Left forelimb (tissue), 1 donor: Measurements from ENCODE around the gene OSMR.
"Not testable (repeated sequence)": the region's sequence is repeated elsewhere in the genome, so short reads cannot be mapped to it uniquely, and the experiment has no call there.

Experiments
- DNase-seq: peaks from one replicate; pipeline ENCODE4 v3.0.0-alpha.2; 2018; ENCODE audit warnings: low spot score

The OSMR gene

DNA sequence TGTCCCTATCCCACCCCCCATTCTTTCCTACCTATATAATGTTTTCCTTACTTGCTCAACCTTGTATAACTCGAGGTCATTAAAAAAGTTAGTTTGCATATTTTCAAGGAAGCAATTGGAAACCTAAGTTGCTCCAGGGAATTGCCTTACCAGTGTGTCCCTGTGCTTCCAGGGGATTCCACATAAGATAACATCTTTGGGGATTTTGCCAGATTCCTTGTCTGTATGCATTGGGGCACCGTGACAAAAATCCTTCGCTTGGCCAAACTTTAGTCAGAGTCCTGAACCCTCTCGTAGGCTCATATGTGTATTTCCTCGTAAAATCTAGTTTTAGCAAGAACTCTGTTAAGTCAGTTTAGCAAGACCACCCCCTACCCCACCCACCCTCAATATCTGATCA lies 14.7 kb upstream of the OSMR start:
- no peak for DNase-seq

DNA sequence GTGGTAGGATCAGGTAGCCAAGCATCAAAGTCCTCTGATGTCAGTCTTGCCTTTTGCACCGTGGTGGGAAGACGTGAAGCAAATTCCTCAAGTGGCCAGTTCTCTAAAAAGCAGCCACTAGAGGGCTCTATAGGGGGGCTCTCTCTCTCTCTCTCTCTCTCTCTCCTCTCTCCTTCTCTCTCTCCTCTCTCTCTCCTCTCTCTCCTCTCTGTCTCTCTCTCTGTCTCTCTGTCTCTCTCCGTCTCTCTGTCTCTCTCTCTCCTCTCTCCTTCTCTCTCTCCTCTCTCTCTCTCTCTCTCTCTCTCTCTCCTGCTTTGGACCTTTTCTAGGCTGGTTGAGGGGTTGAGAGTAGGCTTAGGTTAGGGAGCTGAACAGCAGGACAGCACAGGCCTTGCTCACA lies 13.9 kb upstream of the OSMR start:
- no peak for DNase-seq

DNA sequence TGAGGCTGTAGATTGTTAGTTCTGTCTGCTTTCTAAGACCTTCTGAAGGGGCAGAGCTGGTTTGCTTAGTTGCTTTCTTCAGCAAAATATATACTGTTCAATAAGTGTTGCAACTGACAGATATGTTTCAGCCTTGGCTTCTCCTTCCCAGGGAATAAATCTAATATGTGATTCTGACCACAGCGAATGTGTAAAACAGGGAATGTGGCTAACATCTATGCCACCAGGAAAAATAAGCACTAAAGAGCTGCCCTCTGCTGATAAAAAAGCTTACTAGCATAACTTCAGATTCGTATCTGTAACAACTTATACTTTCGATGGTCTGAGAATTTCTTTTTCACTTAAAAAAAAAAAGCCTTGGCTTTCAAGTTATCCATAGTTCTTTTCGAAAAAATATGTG lies 13.0 kb upstream of the OSMR start:
- DNase-seq, result no peak

DNA sequence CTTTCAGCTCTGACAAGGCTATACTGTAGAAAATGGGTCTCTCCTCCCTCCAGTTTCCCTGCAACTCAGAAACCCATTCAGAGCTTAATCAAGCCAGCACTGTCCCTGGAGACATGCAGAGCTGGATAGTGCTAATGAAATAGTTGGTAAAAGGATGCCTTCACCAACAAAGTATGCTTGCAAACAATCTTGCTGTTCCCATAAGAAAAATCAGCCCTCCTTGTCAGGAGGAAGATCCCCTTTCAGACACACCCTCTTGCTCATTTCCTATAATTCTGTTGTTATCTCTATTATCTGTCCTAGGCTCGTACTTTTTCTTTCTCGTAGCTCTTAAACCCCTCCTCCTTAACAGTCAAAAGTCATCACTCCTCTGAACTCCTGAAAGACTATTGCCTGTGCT lies 9.9 kb upstream of the OSMR start:
- no peak for DNase-seq

DNA sequence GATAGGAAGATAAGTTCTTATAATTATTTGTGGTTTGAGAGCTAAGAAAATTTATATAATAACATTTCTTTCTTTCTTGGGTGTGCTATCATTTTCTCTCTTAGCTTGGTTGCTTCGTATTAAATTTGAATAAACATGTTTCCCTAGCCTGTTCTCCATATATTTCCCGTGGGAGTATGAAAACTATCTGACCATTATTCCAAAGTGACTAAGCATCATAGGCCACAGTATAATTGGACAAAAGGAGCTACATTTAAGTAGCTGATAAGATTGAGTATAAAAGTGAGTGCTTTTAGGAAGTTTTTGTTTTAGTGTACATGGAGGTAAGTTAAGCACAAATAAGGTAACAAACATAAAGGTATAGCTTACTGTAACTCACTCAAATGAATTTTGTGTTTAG lies 8.4 kb upstream of the OSMR start:
- no peak for DNase-seq

DNA sequence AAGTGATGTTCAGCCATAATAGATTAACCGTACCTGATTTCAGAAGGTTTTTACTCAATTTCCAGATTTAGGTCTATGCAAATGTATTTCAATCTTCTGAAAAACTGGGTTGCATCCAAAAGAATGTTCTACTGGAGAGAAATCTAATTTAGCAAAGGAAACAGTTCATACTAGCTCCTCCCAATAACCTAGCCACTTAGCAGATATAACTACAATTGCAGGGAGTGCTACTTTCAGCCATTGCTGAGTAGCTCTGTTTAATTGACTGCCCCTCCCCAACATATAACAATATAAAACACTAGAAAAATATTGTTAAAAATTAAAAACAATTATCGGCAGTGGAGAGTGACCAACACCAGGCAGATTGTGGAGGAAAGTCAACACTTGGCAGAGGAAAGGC lies 7.9 kb upstream of the OSMR start:
- no peak for DNase-seq

DNA sequence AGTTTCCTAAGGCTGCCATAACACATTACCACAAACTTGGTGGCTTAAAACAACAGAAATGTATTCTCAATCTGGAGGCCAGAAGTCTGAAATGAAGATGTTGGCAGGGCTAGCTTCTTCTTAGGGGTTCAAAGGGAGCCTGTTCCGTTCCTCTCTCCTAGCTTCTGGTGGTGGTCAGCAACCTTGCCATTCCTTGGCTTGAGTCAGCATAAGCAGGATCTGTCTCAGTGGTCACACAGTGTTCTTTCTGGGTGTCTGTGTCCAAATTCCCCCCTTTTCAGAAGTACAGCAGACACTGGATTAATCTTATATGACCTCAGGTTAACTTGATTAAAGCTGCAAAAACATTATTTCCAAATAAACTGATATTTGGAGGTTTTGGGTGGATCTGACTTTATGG lies 2.1 kb upstream of the OSMR start:
- DNase-seq, result no peak

DNA sequence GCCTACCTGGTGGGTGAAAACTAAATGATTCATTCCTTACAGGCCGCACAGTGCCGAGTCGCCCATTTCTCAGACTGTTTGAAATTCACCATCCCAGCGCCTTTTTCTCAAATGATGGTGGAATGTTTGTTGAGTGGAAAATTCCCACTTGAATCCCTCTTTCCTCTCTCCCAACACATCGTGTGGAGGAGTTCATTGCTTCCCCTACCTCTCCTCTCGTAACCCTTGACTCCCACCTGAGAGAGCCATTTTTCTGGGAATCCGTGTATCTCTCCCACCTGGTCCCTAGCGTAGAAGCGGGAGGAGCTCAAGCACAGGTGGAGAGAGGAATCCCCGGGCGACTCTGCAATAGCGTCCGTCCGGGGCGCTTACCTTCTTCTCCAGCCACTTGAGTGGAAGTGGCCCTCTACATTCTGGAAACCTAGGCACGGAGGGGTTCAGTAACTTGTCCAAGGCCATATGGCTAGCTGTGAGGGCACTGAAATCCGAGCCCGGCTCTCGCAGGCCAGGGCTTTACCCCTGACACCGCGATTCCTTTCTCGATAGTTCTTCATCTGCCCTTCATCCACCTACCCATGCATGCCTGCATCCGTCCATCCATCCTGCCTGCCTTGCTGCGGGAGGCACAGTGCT lies 683 bp downstream of the OSMR start:
- no peak for DNase-seq

DNA sequence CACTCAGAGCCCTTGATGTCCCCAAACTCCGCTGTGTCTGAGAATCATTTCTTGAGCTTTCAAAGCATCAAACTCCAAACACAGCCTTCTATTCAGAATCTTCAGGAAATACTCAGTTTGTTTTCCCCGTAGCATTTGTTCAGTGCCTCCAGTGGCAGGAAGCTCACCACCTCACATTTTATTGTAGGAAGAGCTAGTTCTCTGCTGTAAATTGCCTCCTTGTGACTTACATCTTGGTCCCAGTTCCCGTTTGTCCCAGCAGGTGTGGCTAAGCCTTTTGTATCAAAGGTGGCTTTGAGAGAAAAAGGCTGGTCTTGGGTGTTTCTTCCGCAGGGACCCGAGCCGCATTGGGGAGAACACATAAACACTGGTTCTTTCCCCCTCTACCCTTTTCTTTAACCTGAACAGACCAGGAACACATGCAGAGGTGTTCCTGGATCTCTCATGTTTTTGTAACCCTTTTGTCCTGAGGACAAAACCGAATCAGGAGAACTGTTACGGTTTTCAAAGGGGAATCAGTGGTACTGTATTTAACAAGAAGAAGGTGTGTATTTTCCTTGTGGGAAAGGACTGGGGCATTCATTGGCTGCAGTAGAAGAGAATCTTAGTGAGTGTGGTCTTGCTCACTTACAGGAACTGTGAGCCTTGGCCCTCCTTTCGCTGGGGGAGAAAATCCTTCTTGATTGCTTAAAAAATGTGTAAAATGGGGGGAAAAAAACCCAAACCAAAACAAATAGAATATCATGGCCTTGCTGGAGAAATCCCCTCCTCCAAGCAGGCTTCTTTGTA lies 1.9 kb downstream of the OSMR start:
- DNase-seq, result no peak

DNA sequence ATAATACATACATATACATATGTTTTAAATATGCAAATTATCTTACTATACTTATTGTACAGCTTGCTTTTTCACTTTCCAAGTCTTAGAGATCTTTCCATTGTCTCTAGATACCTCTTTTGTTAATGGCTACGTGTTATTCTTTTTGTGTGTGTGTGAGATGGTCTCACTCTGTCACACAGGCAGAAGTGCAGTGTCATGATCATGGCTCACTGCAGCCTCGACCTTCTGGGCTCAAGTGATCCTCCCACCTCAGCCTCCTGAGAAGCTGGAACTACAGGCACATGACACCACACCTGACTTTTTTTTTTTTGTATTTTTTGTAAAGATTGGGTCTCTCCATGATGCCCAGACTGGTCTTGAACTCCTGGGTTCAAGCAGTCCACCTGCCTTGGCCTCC lies 2.8 kb downstream of the OSMR start:
- DNase-seq, result no peak

DNA sequence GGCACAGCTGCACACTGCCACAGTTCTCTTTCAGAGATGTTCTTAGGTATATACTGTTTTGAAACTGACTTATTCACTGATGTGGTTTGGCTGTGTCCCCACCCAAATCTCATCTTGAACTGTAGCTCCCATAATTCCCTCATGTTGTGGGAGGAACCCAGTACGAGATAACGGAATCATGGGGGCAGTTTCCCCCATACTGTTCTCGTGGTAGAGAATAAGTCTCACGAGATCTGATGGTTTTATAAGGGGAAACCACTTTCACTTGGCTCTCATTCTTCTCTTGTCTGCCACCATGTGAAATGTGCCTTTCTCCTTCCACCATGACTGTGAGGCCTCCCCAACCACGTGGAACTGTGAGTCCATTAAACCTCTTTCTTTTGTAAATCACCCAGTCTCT lies 5.8 kb downstream of the OSMR start:
- DNase-seq, result not testable (repeated sequence)

DNA sequence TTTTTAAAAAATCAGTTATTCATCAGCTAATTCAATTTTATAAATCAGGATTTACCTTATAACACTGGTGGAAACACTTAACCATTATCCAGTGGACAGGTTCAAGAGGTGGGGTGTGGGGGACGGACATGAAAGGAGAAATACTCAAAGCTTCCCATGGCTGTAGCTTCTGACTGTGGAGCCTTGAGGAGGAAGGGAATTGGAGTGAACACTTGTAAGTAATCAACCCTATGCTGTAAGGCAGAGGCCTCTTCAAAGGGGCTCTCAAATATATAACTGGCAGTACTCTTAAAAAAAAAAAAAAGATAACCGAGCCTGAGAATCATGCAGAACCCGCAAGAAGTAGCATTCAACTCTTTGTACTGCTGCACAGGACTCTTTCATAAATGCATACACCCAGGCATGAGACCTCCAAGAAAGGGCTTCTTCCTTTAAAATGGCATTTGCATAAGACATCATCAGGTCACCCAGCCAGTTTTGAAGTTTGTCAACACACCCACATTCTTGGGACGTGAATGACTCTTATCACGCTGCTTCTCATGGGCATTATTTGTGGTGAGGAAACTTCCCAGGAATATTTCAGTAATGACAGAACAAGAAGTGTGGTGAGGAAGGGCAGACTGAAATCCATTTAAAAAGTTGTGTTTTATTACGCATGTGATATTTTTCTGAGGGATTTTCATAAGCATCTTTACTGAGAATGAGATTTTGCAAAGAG lies 8.1 kb downstream of the OSMR start:
- DNase-seq, result no peak

DNA sequence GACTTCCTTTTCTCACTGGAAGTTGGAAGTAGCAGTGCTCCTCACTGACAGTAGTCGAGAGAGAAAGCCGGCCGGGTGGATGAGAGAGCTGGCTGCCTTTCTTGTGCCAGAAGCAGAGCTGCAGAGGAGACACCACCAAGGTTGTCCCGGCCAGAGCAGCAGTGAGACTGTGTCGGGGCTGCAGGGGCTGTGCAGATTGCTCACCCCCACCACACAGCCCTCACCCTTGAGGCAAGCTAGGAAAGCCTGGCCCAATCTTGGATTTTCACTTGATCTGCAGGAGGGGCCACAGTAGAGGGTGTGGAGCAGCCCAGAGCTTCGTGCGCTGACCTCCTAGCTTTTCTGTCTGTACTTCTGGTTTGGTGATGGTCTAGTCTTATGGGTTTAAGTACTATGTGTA lies 9.1 kb downstream of the OSMR start:
- no peak for DNase-seq

DNA sequence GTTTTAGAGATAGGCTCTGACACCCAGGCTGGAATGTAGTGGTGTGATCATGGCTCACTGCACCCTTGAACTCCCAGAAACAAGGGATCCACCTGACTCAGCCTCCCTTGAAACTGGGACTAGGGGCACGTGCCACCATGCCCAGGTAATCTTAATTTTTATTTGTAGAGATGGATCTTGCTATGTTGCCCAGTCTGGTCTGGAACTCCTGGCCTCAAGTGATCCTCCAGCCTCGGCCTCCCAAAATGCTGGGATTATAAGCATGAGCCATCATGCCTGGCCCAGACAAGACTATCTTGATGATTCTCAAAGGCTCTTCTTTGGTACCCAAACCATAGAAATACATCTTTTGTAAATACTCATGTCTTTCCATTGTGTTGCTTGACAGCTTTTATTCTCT lies 10.8 kb downstream of the OSMR start:
- no peak for DNase-seq

DNA sequence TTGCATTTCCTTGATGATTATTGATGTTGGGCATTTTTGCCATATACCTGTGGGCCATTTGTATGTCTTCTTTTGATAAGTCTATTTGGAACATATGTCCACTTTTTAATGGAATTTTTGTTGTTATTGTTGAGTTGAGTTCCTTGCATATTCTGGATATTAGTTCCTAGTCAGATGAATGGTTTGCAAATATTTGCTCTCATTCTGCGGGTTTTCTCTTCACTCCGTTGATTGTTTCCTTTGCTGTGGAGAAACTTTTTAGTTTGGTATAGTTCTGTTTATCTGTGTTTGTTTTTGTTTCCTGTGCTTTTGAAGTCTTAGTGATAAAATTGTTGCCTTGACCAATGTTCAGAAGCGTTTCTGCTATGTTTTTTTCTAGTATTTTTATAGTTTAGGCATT lies 13.0 kb downstream of the OSMR start:
- DNase-seq, result no peak

DNA sequence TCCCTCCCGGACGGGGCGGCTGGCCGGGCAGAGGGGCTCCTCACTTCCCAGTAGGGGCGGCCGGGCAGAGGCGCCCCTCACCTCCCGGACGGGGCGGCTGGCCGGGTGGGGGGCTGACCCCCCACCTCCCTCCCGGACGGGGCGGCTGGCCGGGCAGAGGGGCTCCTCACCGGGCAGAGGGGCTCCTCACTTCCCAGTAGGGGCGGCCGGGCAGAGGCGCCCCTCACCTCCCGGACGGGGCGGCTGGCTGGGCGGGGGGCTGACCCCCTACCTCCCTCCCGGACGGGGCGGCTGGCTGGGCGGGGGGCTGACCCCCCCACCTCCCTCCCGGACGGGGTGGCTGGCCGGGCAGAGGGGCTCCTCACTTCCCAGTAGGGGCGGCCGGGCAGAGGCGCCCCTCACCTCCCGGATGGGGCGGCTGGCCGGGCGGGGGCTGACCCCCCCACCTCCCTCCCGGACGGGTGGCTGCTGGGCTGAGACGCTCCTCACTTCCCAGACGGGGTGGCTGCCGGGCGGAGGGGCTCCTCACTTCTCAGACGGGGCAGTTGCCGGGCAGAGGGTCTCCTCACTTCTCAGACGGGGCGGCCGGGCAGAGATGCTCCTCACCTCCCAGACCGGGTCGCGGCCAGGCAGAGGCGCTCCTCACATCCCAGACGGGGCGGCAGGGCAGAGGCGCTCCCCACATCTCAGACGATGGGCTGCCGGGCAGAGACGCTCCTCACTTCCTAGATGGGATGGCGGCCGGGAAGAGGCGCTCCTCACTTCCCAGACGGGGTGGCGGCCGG lies 16.4 kb downstream of the OSMR start:
- DNase-seq, result not testable (repeated sequence)

DNA sequence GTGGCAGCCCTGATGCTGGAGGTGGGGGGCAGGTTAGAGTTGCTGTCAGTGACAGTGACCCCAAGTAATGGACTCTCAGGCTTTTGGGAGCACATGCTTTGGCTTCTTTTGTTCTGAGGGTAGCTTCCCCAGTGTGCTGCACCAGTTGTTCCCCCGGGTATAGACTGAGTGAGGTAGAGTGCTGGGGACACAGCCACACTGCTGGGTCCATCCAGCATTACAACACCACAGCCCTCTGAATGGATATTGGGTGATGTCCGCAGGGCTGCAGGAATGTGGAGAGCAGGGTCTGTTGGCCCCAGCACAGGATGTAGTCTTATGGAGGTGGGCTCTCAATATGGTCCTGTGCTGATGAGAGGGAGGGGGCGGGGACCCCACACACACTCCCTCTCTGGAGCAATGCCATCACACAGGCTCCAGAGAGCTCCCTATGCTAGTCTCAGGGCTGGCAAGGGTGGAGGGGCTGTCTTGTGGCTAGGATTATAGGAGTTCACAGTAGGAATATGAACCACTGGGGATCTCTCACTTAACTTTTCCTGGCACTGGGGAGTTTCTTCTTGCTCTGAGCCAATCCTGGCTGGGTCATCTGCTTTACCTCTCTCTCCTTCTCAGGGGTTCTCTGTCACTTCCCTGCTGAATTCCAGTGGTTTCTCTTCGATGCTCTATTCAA lies 20.7 kb downstream of the OSMR start:
- no peak for DNase-seq

DNA sequence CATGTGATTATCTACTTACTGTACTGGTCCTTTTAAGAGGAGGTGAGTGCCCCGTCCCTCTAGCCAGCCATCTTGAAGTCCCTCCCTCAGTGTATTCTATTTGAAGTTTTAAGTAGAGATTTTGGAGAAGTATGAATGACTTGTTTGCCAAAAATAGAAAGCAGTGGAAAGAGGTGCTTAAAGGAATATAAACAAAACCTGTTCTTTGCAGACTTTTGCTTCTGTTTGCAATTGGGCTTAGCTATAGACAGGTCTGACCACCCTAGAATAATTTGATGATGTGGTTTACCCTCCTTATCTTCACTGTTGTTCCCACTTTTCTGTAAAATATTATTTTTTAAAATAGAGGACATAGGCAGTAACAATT lies 21.2 kb downstream of the OSMR start:
- DNase-seq, result no peak

DNA sequence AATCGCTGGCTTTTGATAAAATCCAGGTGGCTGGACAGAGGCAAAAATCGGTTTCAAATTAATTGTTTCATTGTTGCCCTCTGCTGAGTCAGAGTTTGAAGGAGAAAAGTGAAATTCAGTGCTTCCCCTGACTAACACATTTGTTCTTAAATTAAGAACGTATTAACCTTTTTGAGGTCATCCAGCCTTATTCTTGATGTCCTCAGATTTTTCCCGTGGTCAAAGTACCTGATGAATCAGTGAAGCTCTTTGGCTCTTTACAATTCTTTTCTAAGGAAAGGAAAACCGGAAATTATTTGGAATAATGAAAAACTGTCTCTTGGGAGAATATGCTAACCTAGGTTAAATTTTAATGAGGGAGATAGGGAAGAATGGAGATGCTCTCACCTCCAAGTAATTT lies 21.6 kb downstream of the OSMR start:
- no peak for DNase-seq

DNA sequence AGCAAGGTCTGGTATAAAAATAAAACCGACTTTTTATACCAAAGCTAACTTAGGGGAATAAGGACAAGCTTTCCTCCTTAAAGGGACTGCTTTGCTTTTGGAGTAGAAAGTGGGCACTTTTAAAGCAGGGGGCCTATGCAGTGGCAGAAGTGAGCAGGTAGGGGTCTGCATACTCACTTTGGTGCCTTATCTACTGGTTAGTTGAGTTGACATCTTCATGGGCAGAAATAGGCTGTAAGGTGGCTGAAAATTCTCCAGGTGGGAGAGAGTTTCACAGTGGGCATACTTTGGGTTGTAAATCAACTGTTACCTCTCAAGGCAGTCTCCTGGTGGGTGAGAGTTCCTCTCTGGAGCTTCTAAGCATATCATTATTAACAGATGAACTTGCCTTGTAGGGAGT lies 24.8 kb downstream of the OSMR start:
- no peak for DNase-seq

DNA sequence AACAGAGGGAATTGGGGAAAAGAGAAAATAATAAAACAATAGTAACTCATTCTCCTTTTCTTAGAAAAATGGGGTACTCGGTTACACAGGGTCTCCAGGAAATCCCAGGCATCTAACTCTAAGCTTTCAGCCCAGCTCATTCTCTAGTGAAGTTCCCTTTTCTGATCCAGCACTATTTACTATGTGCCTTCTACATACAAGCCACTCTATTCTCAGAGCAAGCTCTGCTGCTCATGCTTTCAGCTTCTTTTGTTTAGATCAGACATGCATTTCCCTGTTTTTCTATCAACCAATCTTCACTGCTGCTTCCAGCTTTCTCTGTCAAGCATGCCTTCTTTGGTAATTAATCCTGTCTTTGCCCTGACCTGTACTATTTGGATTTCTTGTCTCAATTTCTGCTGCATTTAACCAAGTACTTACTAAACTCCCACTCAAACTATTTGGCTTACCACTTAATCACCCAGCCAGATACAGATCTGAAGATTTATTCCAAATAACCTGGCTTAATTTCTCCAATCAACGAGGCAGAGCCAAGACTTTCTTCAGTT lies 25.3 kb downstream of the OSMR start:
- no peak for DNase-seq
